Neural cell (in vitro differentiated cells): Measurements from ENCODE around the gene UBE2Q1. TPM values are rescaled to one million over a fixed set of nuclear protein-coding genes. Genes with fewer than 3 reads are reported as not detected.
"Not testable (repeated sequence)": the region's sequence is repeated elsewhere in the genome, so short reads cannot be mapped to it uniquely, and the experiment has no call there.

Experiments
- H2AFZ ChIP-seq: fragments of 200-600, 300-800 bp; sonication (generic), shearing (Covaris generic); 2 replicates; pipeline ENCODE4 v1.6.0; 2014; ENCODE audit warnings: low read depth, mild to moderate bottlenecking, antibody characterized with exemption, low read length, moderate library complexity
- H3F3A ChIP-seq: fragments of 200-600 bp; shearing (Covaris generic); 2 replicates; pipeline ENCODE4 v1.6.1; 2016; ENCODE audit warnings: mild to moderate bottlenecking, moderate library complexity, mixed read lengths, antibody characterized with exemption, low read length; ENCODE audit not compliant: insufficient read depth, poor library complexity, severe bottlenecking
- H3K27ac ChIP-seq: fragments of 200-600, 300-800 bp; sonication (generic), shearing (Covaris generic); 2 replicates; pipeline ENCODE4 v1.5.1; 2014; ENCODE audit warnings: mild to moderate bottlenecking, low read length, moderate library complexity
- H3K27me3 ChIP-seq: fragments of 300-800, 200-600 bp; sonication (generic), shearing (Covaris generic); 2 replicates; pipeline ENCODE4 v1.6.0; 2014; ENCODE audit warnings: mild to moderate bottlenecking, low read depth, low read length, moderate library complexity; ENCODE audit not compliant: insufficient read depth
- H3K36me3 ChIP-seq: fragments of 300-800, 200-600 bp; sonication (generic), shearing (Covaris generic); 2 replicates; pipeline ENCODE4 v1.5.1; 2014; ENCODE audit warnings: mild to moderate bottlenecking, antibody characterized with exemption, low read length, moderate library complexity; ENCODE audit not compliant: insufficient read depth
- H3K4me2 ChIP-seq: fragments of 300-800, 200-600 bp; sonication (generic), shearing (Covaris generic); 2 replicates; pipeline ENCODE4 v1.6.0; 2014; ENCODE audit warnings: mild to moderate bottlenecking, low read length
- H3K4me3 ChIP-seq: fragments of 300-800, 200-600 bp; sonication (generic), shearing (Covaris generic); 2 replicates; pipeline ENCODE4 v1.5.1; 2014; ENCODE audit warnings: mild to moderate bottlenecking, low read length, moderate library complexity
- H3K79me2 ChIP-seq: fragments of 200-600 bp; shearing (Covaris generic); replicated peaks from 2 replicates; pipeline ENCODE4 v1.6.0; 2014; ENCODE audit warnings: mild to moderate bottlenecking, low read length, moderate library complexity; ENCODE audit not compliant: insufficient read depth
- H3K9ac ChIP-seq: fragments of 300-800, 200-600 bp; sonication (generic), shearing (Covaris generic); 2 replicates; pipeline ENCODE4 v1.6.1; 2016; ENCODE audit warnings: mild to moderate bottlenecking, low read length, mixed read lengths
- H3K9me2 ChIP-seq: fragments of 200-600 bp; shearing (Covaris generic); 2 replicates; pipeline ENCODE4 v1.6.1; 2016; ENCODE audit warnings: mild to moderate bottlenecking, low read length, mixed read lengths; ENCODE audit not compliant: insufficient read depth
- H3K9me3 ChIP-seq: fragments of 200-600, 300-800 bp; sonication (generic), shearing (Covaris generic); 2 replicates; pipeline ENCODE4 v1.6.1; 2016; ENCODE audit warnings: mild to moderate bottlenecking, mixed run types, low read length, moderate library complexity, mixed read lengths
- H4K20me1 ChIP-seq: fragments of 200-600 bp; shearing (Covaris generic); 2 replicates; pipeline ENCODE4 v1.6.1; 2016; ENCODE audit warnings: mild to moderate bottlenecking, mixed run types; ENCODE audit not compliant: insufficient read depth
- EP300 ChIP-seq: fragments of 450-650 bp; conservative IDR thresholded peaks from 2 replicates; pipeline ENCODE4 v1.6.1; 2014; ENCODE audit warnings: antibody characterized with exemption, mild to moderate bottlenecking, moderate library complexity; ENCODE audit not compliant: poor library complexity, severe bottlenecking
- EZH2 ChIP-seq: fragments of 200-600, 300-800 bp; shearing (Covaris generic), sonication (generic); IDR thresholded peaks from 2 replicates; pipeline ENCODE4 v1.6.1; 2014; ENCODE audit warnings: antibody characterized with exemption, low read length, borderline replicate concordance, mild to moderate bottlenecking; ENCODE audit not compliant: insufficient read depth, poor library complexity, severe bottlenecking
- MXI1 ChIP-seq: fragments of 450-650 bp; conservative IDR thresholded peaks from 2 replicates; pipeline ENCODE4 v1.6.1; 2014; ENCODE audit warnings: antibody characterized with exemption, mild to moderate bottlenecking; ENCODE audit not compliant: poor library complexity, severe bottlenecking
- POLR2AphosphoS5 ChIP-seq: IDR thresholded peaks from 2 replicates; pipeline ENCODE4 v1.6.1; 2012
- RAD21 ChIP-seq: fragments of 450-650 bp; conservative IDR thresholded peaks from 2 replicates; pipeline ENCODE4 v1.6.1; 2014; ENCODE audit warnings: antibody characterized with exemption, mild to moderate bottlenecking, moderate library complexity
- REST ChIP-seq: IDR thresholded peaks from 2 replicates; pipeline ENCODE4 v1.6.1; 2012; ENCODE audit warnings: borderline replicate concordance
- SMC3 ChIP-seq: fragments of 450-650 bp; conservative IDR thresholded peaks from 2 replicates; pipeline ENCODE4 v1.6.1; 2014; ENCODE audit warnings: antibody characterized with exemption, mild to moderate bottlenecking, moderate library complexity; ENCODE audit not compliant: poor library complexity
- TAF1 ChIP-seq: IDR thresholded peaks from 2 replicates; pipeline ENCODE4 v1.6.1; 2012; ENCODE audit warnings: low read depth
- polyA plus RNA-seq: library from polyadenylated mRNA; depleted of rRNA; stranded (reverse); fragments of >200 nt; gene quantifications from 2 replicates; pipeline ENCODE4 v1.2.3, GENCODE V29; 2014
- TF ChIP-seq, protein P1 (sequence below): fragments of 450-650 bp; IDR thresholded peaks from 2 replicates; pipeline ENCODE4 v1.5.1; 2014; ENCODE audit warnings: antibody characterized with exemption, mild to moderate bottlenecking, moderate library complexity; ENCODE audit not compliant: poor library complexity, severe bottlenecking

The UBE2Q1 gene
- polyA plus RNA-seq, 1 donor from 2014 or later, result 103 TPM

DNA sequence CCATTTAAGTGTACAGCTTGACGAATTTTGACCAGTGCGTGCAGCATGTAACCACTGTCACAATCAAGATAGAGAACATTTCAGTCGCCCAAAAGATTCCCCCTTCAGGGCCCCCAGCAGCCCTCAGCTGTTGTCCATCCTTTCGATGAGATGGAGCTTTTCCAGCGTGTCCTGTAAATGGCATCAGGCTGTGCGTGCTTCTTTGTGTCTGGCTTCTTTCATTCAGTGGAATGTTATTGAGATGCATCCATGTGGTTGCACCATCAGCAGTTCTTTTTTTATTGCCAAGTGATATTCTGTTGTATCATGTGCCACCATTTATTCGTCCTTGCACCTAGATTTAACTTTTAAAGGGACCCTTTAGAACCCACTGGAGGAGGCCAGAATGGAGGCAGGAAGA lies 21.9 kb downstream of the UBE2Q1 start:
- H3K9ac ChIP-seq, result no peak overlapping the region
- no peaks in the 10 kb centered on the region for H3K9me2 ChIP-seq
- no peaks in the 10 kb centered on the region for H3F3A ChIP-seq
- H2AFZ ChIP-seq, result no peak overlapping the region
- peaks cover 3% of the 10 kb centered on the region for H3K9me3 ChIP-seq
- H3K4me3 ChIP-seq, result no peak overlapping the region
- H3K79me2 ChIP-seq, result no peaks in the 10 kb centered on the region
- H3K27me3 ChIP-seq, result no peaks in the 10 kb centered on the region
- no peak for TF ChIP-seq RAD21
- TF ChIP-seq, protein P1, sequence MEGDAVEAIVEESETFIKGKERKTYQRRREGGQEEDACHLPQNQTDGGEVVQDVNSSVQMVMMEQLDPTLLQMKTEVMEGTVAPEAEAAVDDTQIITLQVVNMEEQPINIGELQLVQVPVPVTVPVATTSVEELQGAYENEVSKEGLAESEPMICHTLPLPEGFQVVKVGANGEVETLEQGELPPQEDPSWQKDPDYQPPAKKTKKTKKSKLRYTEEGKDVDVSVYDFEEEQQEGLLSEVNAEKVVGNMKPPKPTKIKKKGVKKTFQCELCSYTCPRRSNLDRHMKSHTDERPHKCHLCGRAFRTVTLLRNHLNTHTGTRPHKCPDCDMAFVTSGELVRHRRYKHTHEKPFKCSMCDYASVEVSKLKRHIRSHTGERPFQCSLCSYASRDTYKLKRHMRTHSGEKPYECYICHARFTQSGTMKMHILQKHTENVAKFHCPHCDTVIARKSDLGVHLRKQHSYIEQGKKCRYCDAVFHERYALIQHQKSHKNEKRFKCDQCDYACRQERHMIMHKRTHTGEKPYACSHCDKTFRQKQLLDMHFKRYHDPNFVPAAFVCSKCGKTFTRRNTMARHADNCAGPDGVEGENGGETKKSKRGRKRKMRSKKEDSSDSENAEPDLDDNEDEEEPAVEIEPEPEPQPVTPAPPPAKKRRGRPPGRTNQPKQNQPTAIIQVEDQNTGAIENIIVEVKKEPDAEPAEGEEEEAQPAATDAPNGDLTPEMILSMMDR, result no peak
- TF ChIP-seq EP300, result no peak
- no peak for TF ChIP-seq REST
- no peak for TF ChIP-seq SMC3
- no peak for TF ChIP-seq POLR2AphosphoS5
- no peak for TF ChIP-seq TAF1
- TF ChIP-seq MXI1, result no peak
- H4K20me1 ChIP-seq, result no peaks in the 10 kb centered on the region
- H3K36me3 ChIP-seq, result no peaks in the 10 kb centered on the region
- no peak overlapping the region for H3K4me2 ChIP-seq
- H3K27ac ChIP-seq, result no peak overlapping the region

GRCh38 chr1:154533952-154534844 lies 24.3 kb downstream of the UBE2Q1 start:
- no peaks in the 10 kb centered on the region for H3K27me3 ChIP-seq
- no peaks in the 10 kb centered on the region for H3K9me2 ChIP-seq
- H2AFZ ChIP-seq, result no peak overlapping the region
- H3K79me2 ChIP-seq, result no peaks in the 10 kb centered on the region
- no peaks in the 10 kb centered on the region for H3F3A ChIP-seq
- no peak overlapping the region for H3K4me2 ChIP-seq
- no peak overlapping the region for H3K9ac ChIP-seq
- H3K36me3 ChIP-seq, result no peaks in the 10 kb centered on the region
- TF ChIP-seq, protein P1, result peak; percentile 63
- TF ChIP-seq POLR2AphosphoS5 (no peak), SMC3 (peak; percentile 68), RAD21 (peak; percentile 65), MXI1 (no peak), EP300 (no peak), EZH2 (no peak), REST (no peak), TAF1 (no peak)
- no peaks in the 10 kb centered on the region for H4K20me1 ChIP-seq
- H3K27ac ChIP-seq, result no peak overlapping the region
- H3K9me3 ChIP-seq, result peaks cover 3% of the 10 kb centered on the region
- no peak overlapping the region for H3K4me3 ChIP-seq

DNA sequence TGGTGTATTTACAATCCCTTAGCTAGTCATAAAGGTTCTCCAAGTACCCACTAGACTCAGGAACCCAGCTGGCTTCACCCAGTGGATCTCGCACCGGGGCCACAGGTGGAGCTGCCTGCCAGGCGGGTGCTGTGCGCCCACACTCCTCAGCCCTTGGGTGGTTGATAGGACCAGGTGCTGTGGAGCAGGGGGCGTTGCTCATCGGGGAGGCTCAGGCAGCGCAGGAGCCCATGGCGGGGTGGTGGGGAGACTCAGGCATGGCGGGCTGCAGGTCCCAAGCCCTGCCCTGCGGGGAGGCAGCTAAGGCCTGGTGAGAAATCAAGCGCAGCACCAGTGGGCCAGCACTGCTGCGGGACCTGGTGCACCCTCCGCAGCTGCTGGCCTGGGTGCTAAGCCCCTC lies 26.5 kb downstream of the UBE2Q1 start:
- H3K36me3 ChIP-seq, H3K4me3 ChIP-seq, H3F3A ChIP-seq, H2AFZ ChIP-seq, H3K9me2 ChIP-seq, H3K9ac ChIP-seq, H3K27me3 ChIP-seq, H4K20me1 ChIP-seq, H3K27ac ChIP-seq, H3K9me3 ChIP-seq, H3K4me2 ChIP-seq, H3K79me2 ChIP-seq: not testable (repeated sequence)
